Measurements from ENCODE around the gene EYA2.
"Not testable (repeated sequence)": the region's sequence is repeated elsewhere in the genome, so short reads cannot be mapped to it uniquely, and the experiment has no call there.

EYA2 gene

GRCh38 chr20:46932439-46932838 lies 37.8 kb downstream of the EYA2 start:
- not testable (repeated sequence) for DNase-seq (ENCODE audit: low read depth)

- DNase-seq (ENCODE audit: low read depth), result no peak
These were observed 38.5 kb downstream of the EYA2 start for GRCh38 chr20:46933150-46933549.

- no peak for DNase-seq (ENCODE audit: low read depth)
These were observed 40.2 kb downstream of the EYA2 start for GRCh38 chr20:46934746-46935287.

GRCh38 chr20:46935394-46936017 lies 40.9 kb downstream of the EYA2 start:
- DNase-seq (ENCODE audit: low read depth), result no peak

GRCh38 chr20:46936415-46937156 lies 41.9 kb downstream of the EYA2 start:
- no peak for DNase-seq (ENCODE audit: low read depth)

GRCh38 chr20:46937157-46937523 lies 42.5 kb downstream of the EYA2 start:
- DNase-seq (ENCODE audit: low read depth), result no peak

- DNase-seq (ENCODE audit: low read depth), result no peak
These were observed 43.0 kb downstream of the EYA2 start for GRCh38 chr20:46937533-46938226.

- no peak for DNase-seq (ENCODE audit: low read depth)
These were observed 43.8 kb downstream of the EYA2 start for GRCh38 chr20:46938434-46938833.

- DNase-seq (ENCODE audit: low read depth), result no peak
These were observed 44.7 kb downstream of the EYA2 start for GRCh38 chr20:46939031-46939965.

- no peak for DNase-seq (ENCODE audit: low read depth)
These were observed 46.0 kb downstream of the EYA2 start for GRCh38 chr20:46940616-46941015.

GRCh38 chr20:46941404-46941803 lies 46.8 kb downstream of the EYA2 start:
- DNase-seq (ENCODE audit: low read depth), result no peak

GRCh38 chr20:46943861-46944591 lies 49.4 kb downstream of the EYA2 start:
- no peak for DNase-seq (ENCODE audit: low read depth)

GRCh38 chr20:46945465-46945864 lies 50.8 kb downstream of the EYA2 start:
- no peak for DNase-seq (ENCODE audit: low read depth)

- no peak for DNase-seq (ENCODE audit: low read depth)
These were observed 51.6 kb downstream of the EYA2 start for GRCh38 chr20:46946181-46946624.

GRCh38 chr20:46946796-46947195 lies 52.2 kb downstream of the EYA2 start:
- DNase-seq (ENCODE audit: low read depth), result no peak

GRCh38 chr20:46948081-46948480 lies 53.4 kb downstream of the EYA2 start:
- DNase-seq (ENCODE audit: low read depth), result no peak

- DNase-seq (ENCODE audit: low read depth), result no peak
These were observed 56.8 kb downstream of the EYA2 start for GRCh38 chr20:46951405-46951804.

- no peak for DNase-seq (ENCODE audit: low read depth)
These were observed 57.3 kb downstream of the EYA2 start for GRCh38 chr20:46951840-46952497.

GRCh38 chr20:46953596-46953995 lies 59.0 kb downstream of the EYA2 start:
- DNase-seq (ENCODE audit: low read depth), result no peak

- no peak for DNase-seq (ENCODE audit: low read depth)
These were observed 59.9 kb downstream of the EYA2 start for GRCh38 chr20:46954490-46955038.

Data from activated T-helper 9 cell treated with anti-CD3 and anti-CD28 coated beads, Interleukin-2, amount 50 U/mL, for 16 hours (primary cell).